Right lobe of liver (tissue), 4 donors: Measurements from ENCODE around the gene TMC6.

Experiments used
- CTCF ChIP-seq, 4 donors: fragments of 200-600 bp in 3 of 4; fragments of 450-650 bp in 1 of 4; IDR thresholded peaks; one replicate each; pipeline versions ENCODE4 v1.5.1 to v1.8.0; 2016 to 2022; ENCODE audit warnings: antibody characterized with exemption in 4 of 4, mild to moderate bottlenecking in 2 of 4
- POLR2A ChIP-seq: fragments of 450-650 bp; IDR thresholded peaks from one replicate; pipeline ENCODE4 v1.6.1; 2017; ENCODE audit warnings: antibody characterized with exemption, mild to moderate bottlenecking
- donor health status: DM: no; HTN: no; CAD: no.
- donor health status: DM: no; HTN: no; CAD: no.
- donor health status: DM: no; HTN: yes; CAD: no.

- no peak for TF ChIP-seq CTCF (IDR thresholded peaks at IDR 0.05)
- no peak for TF ChIP-seq POLR2A
Observed at GRCh38 chr17:78113804-78114785, 14.5 kb downstream of the TMC6 start.
